HG03520 (cell line): ENCODE measurements around the gene TPM2.
A peak's percentile ranks its signal among the peaks of the same experiment; 100 is the strongest.

Source experiments
- ATAC-seq: cut with Tn5 transposase; IDR thresholded peaks from one replicate; pipeline ENCODE4 v1.9.1; 2021; ENCODE audit warnings: mild to moderate bottlenecking, moderate library complexity; ENCODE audit not compliant: unreplicated experiment

The TPM2 gene

DNA sequence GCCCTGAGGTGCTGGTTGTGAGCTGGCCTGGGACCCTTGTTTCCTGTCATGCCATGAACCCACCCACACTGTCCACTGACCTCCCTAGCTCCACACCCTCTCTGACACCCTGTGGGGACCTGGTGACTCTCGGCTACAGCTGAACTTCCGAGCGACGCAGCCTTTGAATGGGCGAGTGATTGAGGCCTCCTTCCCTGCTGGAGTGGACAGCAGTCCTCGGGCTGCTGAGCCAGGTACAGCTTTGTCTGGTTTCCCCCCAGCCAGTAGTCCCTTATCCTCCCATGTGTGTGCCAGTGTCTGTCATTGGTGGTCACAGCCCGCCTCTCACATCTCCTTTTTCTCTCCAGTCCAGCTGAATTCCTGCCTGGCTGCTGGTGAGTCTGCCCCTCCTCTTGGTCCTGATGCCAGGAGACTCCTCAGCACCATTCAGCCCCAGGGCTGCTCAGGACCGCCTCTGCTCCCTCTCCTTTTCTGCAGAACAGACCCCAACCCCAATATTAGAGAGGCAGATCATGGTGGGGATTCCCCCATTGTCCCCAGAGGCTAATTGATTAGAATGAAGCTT lies 9.9 kb downstream of the TPM2 start:
- no peak for ATAC-seq

DNA sequence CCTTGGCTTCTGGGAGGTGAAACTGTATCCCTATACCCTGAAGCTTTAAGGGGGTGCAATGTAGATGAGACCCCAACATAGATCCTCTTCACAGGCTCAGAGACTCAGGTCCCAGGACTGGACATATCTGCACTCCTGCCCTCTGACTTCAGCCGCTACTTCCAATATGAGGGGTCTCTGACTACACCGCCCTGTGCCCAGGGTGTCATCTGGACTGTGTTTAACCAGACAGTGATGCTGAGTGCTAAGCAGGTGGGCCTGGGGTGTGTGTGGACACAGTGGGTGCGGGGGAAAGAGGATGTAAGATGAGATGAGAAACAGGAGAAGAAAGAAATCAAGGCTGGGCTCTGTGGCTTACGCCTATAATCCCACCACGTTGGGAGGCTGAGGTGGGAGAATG lies 10.6 kb downstream of the TPM2 start:
- ATAC-seq: no peak

DNA sequence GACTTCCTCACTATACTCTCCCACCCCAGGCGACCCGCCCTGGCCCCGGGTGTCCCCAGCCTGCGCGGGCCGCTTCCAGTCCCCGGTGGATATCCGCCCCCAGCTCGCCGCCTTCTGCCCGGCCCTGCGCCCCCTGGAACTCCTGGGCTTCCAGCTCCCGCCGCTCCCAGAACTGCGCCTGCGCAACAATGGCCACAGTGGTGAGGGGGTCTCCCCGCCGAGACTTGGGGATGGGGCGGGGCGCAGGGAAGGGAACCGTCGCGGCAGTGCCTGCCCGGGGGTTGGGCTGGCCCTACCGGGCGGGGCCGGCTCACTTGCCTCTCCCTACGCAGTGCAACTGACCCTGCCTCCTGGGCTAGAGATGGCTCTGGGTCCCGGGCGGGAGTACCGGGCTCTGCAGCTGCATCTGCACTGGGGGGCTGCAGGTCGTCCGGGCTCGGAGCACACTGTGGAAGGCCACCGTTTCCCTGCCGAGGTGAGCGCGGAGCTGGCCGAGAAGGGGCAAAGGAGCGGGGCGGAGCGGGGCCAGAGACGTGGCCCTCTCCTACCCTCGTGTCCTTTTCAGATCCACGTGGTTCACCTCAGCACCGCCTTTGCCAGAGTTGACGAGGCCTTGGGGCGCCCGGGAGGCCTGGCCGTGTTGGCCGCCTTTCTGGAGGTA lies 13.9 kb downstream of the TPM2 start:
- ATAC-seq: no peak

DNA sequence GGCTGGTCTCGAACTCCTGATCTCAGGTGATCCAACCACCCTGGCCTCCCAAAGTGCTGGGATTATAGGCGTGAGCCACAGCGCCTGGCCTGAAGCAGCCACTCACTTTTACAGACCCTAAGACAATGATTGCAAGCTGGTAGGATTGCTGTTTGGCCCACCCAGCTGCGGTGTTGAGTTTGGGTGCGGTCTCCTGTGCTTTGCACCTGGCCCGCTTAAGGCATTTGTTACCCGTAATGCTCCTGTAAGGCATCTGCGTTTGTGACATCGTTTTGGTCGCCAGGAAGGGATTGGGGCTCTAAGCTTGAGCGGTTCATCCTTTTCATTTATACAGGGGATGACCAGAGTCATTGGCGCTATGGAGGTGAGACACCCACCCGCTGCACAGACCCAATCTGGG lies 14.5 kb downstream of the TPM2 start:
- ATAC-seq: no peak

DNA sequence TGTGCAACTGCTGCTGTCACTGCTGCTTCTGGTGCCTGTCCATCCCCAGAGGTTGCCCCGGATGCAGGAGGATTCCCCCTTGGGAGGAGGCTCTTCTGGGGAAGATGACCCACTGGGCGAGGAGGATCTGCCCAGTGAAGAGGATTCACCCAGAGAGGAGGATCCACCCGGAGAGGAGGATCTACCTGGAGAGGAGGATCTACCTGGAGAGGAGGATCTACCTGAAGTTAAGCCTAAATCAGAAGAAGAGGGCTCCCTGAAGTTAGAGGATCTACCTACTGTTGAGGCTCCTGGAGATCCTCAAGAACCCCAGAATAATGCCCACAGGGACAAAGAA lies 15.7 kb downstream of the TPM2 start:
- ATAC-seq: no peak

DNA sequence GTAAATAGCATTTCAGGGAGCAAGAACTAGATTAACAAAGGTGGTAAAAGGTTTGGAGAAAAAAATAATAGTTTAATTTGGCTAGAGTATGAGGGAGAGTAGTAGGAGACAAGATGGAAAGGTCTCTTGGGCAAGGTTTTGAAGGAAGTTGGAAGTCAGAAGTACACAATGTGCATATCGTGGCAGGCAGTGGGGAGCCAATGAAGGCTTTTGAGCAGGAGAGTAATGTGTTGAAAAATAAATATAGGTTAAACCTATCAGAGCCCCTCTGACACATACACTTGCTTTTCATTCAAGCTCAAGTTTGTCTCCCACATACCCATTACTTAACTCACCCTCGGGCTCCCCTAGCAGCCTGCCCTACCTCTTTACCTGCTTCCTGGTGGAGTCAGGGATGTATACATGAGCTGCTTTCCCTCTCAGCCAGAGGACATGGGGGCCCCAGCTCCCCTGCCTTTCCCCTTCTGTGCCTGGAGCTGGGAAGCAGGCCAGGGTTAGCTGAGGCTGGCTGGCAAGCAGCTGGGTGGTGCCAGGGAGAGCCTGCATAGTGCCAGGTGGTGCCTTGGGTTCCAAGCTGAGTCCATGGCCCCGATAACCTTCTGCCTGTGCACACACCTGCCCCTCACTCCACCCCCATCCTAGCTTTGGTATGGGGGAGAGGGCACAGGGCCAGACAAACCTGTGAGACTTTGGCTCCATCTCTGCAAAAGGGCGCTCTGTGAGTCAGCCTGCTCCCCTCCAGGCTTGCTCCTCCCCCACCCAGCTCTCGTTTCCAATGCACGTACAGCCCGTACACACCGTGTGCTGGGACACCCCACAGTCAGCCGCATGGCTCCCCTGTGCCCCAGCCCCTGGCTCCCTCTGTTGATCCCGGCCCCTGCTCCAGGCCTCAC lies 16.3 kb downstream of the TPM2 start, which contains the start of gene CA9:
Gene CA9, plus strand, starts transcription at position 797 of the 893 bp plus-strand sequence. Its CDS starts 32 bp downstream, at position 829.
- ATAC-seq: no peak

DNA sequence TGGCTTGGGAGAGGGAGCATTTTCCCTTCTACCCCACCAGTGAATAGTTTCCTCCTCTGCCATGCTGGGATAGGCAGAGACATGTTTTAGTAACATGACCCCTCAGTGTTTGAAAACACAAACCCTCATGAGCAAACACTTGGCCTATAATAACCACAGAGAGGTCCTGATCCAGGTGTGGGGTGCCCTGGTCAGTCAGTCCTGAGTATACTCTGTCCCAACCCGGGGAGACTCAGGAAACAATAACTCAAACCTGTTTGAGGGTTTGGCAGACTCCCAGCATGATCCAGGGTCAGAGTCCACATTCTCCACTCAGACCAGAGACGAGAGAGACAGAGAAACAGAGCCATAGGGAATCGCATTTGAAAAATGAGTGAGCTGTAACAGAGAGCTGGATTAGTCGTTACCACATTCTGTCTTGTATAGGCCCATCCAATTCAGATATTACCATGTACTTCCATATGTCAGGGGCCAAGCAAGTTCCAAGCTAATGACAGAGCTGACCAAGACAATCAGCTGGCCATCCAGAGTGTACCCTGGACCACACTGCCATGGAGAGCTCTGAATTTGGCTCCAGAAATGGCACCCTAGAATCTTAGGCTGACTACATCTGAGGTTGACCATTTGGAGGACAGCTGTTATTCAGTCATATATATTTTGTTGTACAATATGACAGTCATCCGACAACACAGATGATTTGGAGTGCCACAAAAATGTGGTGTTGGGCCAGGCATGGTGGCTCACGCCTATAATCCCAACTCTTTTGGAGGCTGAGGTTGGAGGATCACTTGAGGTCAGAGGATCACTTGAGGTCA lies 20.2 kb downstream of the TPM2 start:
- no peak for ATAC-seq

DNA sequence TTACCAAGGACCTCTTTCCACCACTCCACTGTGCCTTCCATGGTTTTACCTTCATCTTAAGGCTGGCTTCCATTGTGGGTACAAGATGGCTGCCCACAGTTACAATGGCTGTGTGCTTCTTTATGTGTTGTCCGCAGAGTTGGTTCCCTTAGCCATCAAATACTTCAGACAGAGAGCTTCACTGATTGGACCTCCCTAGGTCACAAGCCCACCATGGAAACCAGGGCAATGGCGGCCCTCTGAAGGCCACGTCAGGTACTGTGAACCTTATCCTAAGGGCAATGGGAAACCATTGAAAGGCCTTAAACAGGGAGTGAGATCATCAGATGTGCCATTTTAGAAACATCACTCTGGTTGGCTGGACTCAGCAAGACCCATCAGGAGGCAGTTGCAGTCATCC lies 21.8 kb downstream of the TPM2 start:
- ATAC-seq: no peak

DNA sequence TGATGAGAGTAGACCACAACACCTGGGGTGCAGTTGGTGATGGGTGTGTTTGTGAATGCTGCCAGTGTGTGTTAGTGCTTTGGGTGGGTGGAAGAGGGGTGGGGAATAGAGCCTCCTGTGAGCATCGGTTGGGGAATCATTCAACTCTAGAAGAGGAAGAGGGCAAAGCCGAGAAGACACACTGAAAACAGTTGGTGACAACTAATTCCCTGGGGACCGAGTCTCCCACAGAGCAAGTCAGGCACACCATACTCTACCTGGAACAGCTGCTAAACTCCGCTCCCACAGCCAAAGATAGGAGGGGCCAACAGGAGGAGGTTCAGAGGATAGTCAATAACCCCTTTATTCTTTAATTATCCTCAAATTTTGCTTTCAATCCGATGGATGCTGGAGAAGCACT lies 23.2 kb downstream of the TPM2 start:
- no peak for ATAC-seq

DNA sequence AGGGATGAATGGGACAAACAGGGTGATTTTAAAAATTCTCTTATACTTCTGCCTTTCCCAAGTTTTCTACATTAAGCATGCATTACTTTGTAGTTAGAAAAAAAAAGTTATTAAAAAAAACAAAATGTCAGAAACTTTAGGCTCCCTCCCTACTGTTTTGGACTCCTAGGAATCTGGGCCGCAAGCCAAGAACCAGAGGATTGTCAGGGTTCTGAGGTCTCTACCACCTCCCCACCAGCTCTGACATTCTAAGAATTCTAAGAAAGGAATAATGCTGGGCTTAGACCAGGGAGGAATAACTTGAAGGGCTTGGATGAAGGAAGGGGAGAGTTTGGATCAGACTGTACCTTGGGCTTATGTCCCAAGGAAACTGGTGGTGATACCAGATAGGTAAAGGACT lies 23.7 kb downstream of the TPM2 start:
- no peak for ATAC-seq

DNA sequence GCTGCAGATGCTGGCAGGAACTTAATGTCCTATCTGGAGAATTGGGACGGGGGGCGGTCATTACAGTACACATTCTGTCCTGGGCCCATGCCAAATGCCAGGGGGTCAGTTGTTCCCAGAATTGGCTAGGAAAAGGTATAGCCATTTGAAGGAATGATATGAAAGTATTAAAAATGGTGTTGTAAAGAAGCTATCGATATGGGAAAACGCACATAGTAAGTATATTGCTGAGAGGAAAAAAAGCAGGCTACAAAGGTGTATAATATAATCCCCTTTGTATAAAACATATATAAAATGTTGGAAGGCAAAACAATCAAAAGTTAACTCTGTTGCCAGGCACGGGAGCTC lies 24.3 kb downstream of the TPM2 start:
- no peak for ATAC-seq

DNA sequence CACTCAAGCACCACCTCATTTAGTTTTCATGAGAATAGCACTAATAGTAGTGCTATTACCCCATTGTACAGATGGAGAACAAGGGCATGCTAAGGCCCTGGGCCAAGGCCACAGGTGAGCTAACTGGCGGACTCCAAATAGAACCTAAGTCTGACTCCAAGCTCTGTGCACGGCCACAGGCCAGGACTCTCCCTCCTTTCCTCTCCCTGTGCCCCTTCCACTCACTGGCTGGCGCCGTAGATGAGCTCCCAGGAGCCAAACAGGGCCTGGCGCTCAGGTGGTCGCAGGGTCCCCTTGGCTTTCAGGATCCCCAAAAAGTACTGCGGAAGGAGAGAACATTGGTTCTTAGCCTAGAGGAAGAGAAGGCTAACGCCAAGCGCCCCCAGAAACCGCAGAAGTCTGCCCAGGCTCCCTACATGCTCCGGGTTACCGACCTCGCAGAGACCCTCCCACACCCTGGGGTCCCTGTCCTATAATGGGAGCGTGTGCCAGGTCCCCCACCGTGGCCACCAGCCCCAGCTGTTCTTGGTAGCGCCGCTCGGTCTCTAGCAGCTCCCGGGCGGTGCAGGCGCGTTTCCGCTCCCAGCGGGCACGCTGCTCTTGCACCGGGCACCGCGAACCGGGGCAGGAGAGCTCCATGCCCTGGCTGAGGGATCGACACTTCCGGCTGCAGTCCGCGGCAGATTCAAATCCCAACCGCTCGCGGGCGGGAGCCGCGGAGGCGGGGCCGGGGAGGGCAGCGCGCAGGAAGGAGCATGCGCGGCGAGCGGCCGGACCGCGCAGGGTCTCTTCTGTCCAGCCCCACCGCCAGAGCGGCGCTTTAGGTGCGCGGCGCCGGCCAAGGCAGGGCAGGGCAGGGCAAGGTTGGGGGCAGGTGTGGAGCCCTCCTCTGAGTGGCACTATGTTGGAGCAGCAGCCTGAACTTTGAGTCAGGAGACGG lies 24.9 kb downstream of the TPM2 start, which contains the start of gene ARHGEF39:
Gene ARHGEF39, minus strand, starts transcription at position 665 of the 940 bp plus-strand sequence. Its CDS starts 26 bp downstream, at position 639.
- no peak for ATAC-seq

DNA sequence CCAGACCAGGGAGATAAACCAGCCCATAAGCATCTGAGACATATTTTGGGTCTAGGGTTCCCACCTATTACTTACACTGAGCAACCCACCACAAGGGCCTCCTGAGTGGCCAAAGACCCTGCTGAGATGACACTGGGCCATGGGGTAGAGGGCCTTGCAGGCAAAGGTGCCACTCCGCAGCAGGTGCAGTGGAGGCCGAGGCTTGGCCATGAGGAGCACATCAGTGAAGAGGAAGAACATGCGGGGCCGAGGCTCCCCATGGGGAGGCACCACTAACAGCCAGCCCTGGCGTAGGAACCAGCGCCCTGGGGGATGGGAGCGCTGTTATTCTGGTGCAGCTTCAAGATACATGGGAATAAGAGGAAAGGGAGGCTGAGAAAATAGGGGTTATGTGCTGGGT lies 27.3 kb downstream of the TPM2 start:
- no peak for ATAC-seq

DNA sequence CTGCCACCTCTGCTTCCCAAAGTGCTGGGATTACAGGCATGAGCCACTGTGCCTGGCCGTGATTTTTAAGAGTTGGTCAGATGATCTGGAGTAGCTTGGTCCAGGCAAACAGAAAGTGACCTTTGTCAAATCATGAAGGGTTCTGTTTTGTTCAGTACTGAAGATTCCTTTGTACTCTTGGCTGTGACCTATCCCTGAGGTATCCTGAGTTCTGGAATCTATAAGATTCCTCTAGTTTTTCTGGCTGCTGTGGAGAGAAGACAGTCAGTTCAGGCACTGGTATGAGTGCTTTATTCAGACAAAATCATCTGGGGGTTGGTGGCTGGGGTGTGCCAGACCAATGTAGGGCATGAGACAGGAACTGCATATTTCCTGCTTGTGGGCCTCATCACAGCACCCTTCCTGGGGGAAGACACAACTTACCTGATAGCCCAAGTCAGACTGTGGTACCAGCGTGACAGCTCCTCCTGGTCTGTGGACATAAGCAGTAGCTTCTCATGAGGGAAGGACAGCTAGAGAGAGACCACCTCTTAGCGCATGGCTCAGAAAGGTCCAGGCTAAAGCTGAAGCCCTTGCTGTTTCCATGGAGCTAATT lies 27.9 kb downstream of the TPM2 start:
- no peak for ATAC-seq

DNA sequence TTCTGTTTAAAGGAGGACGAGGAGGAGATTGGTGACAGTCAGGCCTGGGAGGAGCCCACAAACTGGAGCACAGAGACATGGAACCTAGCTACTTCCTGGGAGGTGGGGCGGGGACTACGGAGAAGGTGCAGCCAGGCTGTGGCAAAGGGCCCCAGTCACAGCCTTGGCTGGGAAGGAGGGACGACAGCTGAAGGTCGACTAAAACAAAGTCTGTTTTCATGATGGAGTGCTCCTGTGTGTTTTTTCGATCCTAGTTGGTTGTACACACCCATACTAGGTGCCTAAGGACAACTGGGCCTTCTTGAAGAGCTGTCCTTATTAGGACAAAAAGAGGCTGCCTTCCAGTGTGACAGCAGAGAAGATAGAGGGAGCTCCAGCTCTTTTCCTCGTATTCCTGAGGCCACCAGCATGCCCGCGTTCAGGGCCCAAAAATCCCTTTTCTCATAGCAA lies 28.7 kb downstream of the TPM2 start:
- ATAC-seq: no peak

DNA sequence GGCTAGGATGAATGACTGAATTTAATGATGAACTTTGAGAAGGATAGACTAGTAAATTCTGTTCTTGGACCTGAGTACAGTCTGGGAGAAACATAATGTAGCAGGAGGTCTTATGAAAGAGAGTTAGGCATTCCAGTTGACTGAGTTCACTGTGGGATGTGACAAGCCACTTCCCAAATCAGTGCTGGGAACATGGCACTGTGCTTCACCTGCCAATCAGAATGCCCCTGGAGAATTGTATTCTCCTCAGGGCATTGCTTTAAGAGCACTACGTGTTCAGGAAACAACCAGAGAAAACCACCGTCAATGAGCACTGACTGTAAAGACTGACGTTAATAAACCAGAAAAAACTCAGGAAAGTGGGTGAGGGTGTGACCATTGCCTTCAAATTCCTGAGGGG lies 30.4 kb downstream of the TPM2 start:
- ATAC-seq: no peak

DNA sequence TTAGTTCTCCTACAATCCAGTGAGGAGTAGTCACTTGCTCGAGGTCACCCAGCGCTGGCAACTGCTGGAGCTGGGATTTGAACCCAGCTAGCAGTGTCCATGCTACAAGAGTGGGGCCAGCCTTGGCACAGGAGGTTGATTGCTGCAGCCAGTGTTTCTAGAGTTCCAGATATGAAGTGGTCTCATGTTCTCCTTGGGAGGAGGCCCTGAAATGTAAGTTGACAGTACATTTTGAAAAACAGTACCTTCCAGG lies 30.8 kb downstream of the TPM2 start:
- no peak for ATAC-seq

DNA sequence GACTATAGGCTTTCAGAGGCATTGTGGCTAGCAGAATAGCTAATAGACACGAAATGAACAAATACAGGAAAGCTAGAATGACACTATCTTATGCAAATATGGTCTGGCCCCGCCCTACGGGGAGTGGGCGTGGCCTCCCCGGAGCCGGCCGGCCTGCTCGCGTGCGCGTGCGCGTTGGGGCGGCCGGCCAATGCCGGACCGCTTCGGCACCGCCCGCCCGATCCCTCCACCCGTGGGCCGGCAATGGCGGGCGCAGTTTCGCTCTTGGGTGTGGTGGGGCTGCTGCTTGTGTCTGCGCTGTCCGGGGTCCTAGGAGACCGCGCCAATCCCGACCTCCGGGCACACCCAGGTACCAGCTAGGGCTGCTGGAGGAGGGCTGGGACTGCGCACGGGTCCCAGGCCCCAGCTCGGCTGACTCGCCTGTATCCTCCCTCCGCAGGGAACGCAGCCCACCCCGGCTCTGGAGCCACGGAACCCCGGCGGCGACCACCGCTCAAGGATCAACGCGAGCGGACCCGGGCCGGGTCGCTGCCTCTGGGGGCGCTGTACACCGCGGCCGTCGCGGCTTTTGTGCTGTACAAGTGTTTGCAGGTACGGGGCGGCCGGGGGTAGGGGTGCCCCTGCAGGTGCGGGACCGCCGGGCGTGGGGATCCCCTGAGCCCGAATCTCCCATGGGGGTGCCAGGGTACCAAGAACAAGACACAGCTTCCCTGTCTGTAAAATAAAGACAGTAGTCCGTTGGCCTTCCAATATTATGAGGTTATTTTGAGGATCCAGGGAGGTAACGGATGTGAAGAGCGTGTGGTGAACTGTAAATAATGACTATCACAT lies 31.4 kb downstream of the TPM2 start, which contains the start of gene CCDC107:
Gene CCDC107, plus strand, starts transcription at position 156 of the 831 bp plus-strand sequence. Its CDS starts 88 bp downstream, at position 244.
- ATAC-seq: peak; percentile 54
